D721Med (cell line): ENCODE measurements around the gene COL4A4.

Experiments used
- DNase-seq: peaks from one replicate; pipeline ENCODE4 v3.0.0; 2011; ENCODE audit warnings: low spot score; ENCODE audit not compliant: insufficient read length
- FAIRE-seq: peaks from 2 replicates; lab custom pipeline; 2011; peaks lifted over from hg19 to GRCh38; lab: Jason Lieb, UNC
- TF ChIP-seq, protein P1 (sequence below): IDR thresholded peaks from 2 replicates; pipeline ENCODE4 v1.5.1; 2012; ENCODE audit warnings: mild to moderate bottlenecking, control low read depth; ENCODE audit not compliant: insufficient read depth; ENCODE audit errors: missing control alignments

COL4A4 gene

GRCh38 chr2:226973816-226974215 is 190.2 kb downstream of the COL4A4 start:
- FAIRE-seq (no peak), DNase-seq (no peak)
- TF ChIP-seq, protein P1, sequence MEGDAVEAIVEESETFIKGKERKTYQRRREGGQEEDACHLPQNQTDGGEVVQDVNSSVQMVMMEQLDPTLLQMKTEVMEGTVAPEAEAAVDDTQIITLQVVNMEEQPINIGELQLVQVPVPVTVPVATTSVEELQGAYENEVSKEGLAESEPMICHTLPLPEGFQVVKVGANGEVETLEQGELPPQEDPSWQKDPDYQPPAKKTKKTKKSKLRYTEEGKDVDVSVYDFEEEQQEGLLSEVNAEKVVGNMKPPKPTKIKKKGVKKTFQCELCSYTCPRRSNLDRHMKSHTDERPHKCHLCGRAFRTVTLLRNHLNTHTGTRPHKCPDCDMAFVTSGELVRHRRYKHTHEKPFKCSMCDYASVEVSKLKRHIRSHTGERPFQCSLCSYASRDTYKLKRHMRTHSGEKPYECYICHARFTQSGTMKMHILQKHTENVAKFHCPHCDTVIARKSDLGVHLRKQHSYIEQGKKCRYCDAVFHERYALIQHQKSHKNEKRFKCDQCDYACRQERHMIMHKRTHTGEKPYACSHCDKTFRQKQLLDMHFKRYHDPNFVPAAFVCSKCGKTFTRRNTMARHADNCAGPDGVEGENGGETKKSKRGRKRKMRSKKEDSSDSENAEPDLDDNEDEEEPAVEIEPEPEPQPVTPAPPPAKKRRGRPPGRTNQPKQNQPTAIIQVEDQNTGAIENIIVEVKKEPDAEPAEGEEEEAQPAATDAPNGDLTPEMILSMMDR, result no peak

DNA sequence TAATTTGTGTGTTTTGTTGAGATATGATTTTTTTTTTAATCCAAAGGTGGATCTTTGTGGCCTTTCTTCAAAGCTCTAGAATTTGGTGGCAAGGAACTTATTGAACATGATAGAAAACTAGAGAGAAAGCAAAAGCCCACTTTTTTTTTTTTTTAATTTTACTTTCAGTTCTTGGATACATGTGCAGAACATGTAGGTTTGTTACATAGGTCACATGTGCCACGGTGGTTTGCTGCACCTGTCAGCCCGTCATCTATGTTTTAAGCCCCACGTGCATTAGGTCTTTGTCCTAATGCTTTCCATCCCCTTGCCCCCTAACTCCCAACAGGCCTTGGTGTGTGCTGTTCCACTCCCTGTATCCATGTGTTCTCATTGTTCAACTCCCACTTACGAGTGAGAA is 192.2 kb downstream of the COL4A4 start:
- TF ChIP-seq, protein P1, result no peak
- FAIRE-seq (no peak), DNase-seq (no peak)

- TF ChIP-seq, protein P1, result no peak
- DNase-seq (no peak), FAIRE-seq (no peak)
Observed at GRCh38 chr2:226971084-226971483, 192.9 kb downstream of the COL4A4 start.

DNA sequence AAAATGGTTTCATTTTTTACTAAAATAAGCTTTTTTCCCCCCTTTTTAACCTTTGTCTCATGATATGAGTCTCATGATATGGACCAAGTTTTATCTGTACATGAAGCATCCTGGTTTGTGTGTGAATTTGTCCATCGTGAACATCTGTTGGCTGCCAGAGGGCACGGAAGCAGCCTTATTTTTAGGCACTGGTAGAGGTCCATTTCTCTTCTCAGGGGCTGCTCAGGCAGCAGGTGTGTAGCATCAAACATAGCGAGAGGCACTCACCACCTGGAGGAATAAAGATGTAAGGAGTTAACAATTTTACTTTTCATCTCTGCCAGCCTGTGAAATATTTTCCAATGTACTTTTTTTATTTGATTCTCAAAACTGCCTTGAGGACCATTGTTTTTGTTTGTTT is 193.6 kb downstream of the COL4A4 start:
- TF ChIP-seq, protein P1, result no peak
- FAIRE-seq (no peak), DNase-seq (no peak)

DNA sequence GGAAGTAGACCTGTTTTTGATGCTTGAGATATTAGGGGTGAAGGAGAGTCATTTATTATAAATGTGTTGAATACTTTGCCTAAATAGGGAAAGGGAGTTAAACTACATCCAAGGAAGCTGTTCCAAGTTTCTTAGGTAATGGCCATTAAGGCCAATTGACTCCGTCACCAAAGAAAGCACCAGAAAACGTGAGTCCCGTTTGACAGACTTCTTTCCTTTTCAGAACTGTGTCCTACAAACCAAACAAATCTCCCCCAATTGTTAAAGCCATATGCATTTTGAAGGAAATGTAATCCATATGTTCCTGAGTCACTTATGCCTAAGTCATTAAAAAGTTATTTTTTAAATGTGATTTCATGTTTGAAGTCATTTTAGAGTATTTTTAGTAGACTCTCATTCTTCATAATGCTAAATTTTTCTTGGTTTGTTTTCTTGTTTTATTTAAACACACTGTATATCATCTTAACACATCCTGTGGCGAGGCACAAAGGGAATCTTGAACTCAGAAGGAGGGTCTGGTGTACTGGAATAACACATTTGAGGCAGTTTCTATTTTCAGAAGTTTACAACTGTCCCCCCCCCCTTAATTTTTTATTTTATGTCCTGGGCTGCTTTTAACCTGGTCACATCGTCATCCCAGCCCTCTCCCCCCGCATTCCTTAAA is 194.5 kb downstream of the COL4A4 start:
- no peak for DNase-seq
- FAIRE-seq, result no peak
- TF ChIP-seq, protein P1, result no peak

DNA sequence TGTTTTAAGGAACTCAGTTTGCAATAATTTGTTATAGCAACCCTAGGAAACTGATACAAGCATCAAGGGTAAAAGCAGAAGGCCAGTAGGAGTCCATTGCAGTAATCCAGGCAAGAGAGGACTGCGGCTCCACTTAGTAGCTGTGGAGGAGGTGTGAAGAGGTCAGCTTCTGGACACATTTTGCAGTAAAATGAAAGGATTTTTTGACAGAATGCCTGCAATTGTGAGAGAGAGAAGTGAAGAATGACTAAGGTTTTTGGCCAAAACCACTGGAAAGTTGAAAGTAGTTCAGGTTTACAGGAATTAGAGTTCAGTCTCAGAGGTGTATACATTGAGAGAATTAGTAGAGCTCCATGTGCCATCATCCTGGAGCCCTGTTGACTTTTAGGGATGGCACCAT is 198.6 kb downstream of the COL4A4 start:
- TF ChIP-seq, protein P1, result no peak
- no peak for DNase-seq

GRCh38 chr2:226963528-226963927 is 200.5 kb downstream of the COL4A4 start:
- TF ChIP-seq, protein P1, result no peak
- DNase-seq (no peak), FAIRE-seq (no peak)

More for the DNA sequence above, 198.6 kb downstream of the COL4A4 start:
- no peak for FAIRE-seq
